ENCODE results near the gene KCNAB3. TPM values are rescaled to one million over a fixed set of nuclear protein-coding genes. Genes with fewer than 3 reads are reported as not detected.
A peak's percentile ranks its signal among the peaks of the same experiment; 100 is the strongest.
"Not testable (repeated sequence)": the region's sequence is repeated elsewhere in the genome, so short reads cannot be mapped to it uniquely, and the experiment has no call there.

The KCNAB3 gene
- total RNA-seq, 4 donors from 2014 or later = 0.10 to 0.49 (median 0.24) TPM

- TF ChIP-seq, protein P1, sequence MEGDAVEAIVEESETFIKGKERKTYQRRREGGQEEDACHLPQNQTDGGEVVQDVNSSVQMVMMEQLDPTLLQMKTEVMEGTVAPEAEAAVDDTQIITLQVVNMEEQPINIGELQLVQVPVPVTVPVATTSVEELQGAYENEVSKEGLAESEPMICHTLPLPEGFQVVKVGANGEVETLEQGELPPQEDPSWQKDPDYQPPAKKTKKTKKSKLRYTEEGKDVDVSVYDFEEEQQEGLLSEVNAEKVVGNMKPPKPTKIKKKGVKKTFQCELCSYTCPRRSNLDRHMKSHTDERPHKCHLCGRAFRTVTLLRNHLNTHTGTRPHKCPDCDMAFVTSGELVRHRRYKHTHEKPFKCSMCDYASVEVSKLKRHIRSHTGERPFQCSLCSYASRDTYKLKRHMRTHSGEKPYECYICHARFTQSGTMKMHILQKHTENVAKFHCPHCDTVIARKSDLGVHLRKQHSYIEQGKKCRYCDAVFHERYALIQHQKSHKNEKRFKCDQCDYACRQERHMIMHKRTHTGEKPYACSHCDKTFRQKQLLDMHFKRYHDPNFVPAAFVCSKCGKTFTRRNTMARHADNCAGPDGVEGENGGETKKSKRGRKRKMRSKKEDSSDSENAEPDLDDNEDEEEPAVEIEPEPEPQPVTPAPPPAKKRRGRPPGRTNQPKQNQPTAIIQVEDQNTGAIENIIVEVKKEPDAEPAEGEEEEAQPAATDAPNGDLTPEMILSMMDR (IDR thresholded peaks at IDR 0.05) = no peak
- no peak for TF ChIP-seq POLR2A (IDR thresholded peaks at IDR 0.05)
- intact Hi-C loops (cut with DNase I; ENCODE audit: low total_unique reads) = no loop called here
- WGBS, 2 donors = 78 to 82% methylated on average over 11 of the region's 11 CpGs
- DNase-seq (ENCODE audit: low spot score in 2 of 2) = no peak
- no peak overlapping the region for H3K4me3 ChIP-seq (ENCODE audit: low read depth, poor library complexity, severe bottlenecking)
These were observed 26.7 kb upstream of the KCNAB3 start for GRCh38 chr17:7956228-7956965.

DNA sequence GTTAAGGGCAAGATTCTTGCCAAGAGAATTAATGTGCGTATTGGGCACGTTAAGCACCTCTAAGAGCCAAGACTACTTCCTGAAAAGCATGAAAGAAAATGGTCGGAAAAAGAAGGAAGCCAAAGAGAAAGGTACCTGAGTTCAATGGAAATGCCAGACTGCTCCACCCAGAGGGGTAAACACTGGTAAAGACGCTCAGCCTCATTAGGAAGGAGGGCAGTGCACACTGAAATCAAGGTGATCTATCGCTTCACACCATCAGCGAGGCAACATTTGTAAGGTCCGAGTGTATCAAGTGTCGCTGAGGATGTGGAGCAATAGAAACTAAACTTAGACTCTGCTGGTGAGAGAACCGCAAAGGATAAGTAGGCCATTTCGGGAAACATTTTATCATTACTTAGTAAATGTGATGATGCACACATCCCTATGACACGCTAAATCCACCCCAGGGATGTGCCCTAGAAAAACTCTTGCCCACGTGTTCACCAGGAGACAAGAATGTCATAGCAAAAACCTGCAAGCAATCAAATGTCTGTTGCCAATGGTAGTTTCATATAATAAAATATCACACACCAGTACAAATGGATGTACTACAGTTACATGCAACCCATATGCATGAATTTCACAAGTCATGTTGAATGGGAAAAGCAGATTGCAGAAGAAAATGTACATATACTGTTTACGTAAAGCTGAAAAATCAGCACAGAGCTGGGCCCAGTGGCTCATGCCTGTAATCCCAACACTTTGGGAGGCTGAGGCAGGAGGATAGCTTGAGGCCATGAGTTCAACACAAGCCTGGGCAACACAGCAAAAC, 26.0 kb upstream of the KCNAB3 start:
- TF ChIP-seq POLR2A (IDR thresholded peaks at IDR 0.05) = no peak
- TF ChIP-seq, protein P1 (IDR thresholded peaks at IDR 0.05) = no peak

GRCh38 chr17:7953266-7953665, 23.6 kb upstream of the KCNAB3 start:
- 93 to 97% methylated on average over 13 of the region's 13 CpGs for WGBS, 2 donors

More for the DNA sequence above, 26.0 kb upstream of the KCNAB3 start:
- 59 to 61% methylated on average over 13 of the region's 13 CpGs for WGBS, 2 donors
- intact Hi-C loops (cut with DNase I; ENCODE audit: low total_unique reads) = no loop called here
- H3K4me3 ChIP-seq (ENCODE audit: low read depth, poor library complexity, severe bottlenecking) = no peak overlapping the region
- peak in 1 of 2 donors; percentile 15 for DNase-seq (ENCODE audit: low spot score in 2 of 2)

DNA sequence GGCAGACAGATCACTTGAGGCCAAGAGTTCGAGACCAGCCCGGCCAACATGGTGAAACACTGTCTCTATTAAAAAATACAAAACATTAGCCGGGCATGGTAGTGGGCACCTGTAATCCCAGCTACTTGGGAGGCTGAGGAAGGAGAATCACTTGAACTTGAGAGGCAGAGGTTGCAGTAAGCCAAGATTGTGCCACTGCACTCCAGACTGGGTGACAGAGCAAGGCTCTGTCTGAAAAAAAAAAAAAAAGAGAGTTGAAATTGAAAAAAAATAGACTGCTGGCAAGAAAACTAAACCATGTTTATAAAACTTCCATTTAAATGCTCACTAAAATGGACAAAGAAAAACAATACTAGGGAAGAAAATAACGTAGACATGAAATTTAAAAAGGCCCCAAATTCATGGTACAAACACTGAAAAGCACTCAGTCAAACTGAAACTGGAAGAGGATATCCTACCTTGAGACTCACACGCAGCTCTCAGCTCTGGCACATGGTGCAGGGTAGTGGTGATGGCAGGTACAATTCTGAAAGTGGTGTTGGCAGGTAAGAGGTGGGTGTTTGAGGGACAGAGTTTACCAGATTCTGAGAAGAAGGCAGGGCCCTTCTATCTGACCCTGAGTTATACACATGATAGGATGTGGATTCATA, 21.6 kb upstream of the KCNAB3 start:
- no peak for DNase-seq (ENCODE audit: low spot score in 2 of 2)
- WGBS, 2 donors = 68 to 72% methylated on average over 5 of the region's 5 CpGs
- TF ChIP-seq POLR2A (IDR thresholded peaks at IDR 0.05) = no peak
- TF ChIP-seq, protein P1 (IDR thresholded peaks at IDR 0.05) = no peak
- no peak overlapping the region for H3K4me3 ChIP-seq (ENCODE audit: low read depth, poor library complexity, severe bottlenecking)
- intact Hi-C loops (cut with DNase I; ENCODE audit: low total_unique reads) = no loop called here

More at GRCh38 chr17:7953266-7953665, 23.6 kb upstream of the KCNAB3 start:
- DNase-seq (ENCODE audit: low spot score in 2 of 2); H3K4me3 ChIP-seq (ENCODE audit: low read depth, poor library complexity, severe bottlenecking); intact Hi-C loops (cut with DNase I; ENCODE audit: low total_unique reads): not testable (repeated sequence)

DNA sequence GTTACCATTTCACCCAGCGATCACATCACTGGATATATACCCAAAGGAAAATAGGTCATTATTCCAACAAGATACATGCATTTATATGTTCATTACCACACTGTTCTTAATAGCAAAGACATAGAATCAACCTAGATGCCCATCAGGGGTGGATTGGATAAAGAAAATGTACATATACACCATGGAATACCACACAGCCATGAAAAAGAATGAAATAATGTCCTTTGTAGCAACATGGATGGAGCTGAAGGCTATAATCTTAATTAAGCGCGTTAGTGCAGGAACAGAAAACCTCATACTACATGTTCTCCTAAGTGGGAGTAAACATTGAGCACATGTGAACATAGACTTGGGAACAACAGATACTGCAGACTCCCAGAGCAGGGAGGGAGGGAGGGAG, 20.9 kb upstream of the KCNAB3 start:
- no peak for TF ChIP-seq POLR2A (IDR thresholded peaks at IDR 0.05)
- TF ChIP-seq, protein P1 (IDR thresholded peaks at IDR 0.05) = no peak
- intact Hi-C loops (cut with DNase I; ENCODE audit: low total_unique reads) = no loop called here
- no peak for DNase-seq (ENCODE audit: low spot score in 2 of 2)
- WGBS, 2 donors = 55 to 59% methylated on average over 3 of the region's 3 CpGs
- H3K4me3 ChIP-seq (ENCODE audit: low read depth, poor library complexity, severe bottlenecking) = no peak overlapping the region

- intact Hi-C loops (cut with DNase I; ENCODE audit: low total_unique reads) = no loop called here
- 82 to 90% methylated on average over 5 of the region's 5 CpGs for WGBS, 2 donors
- TF ChIP-seq, protein P1 (IDR thresholded peaks at IDR 0.05) = no peak
- no peak for TF ChIP-seq POLR2A (IDR thresholded peaks at IDR 0.05)
- no peak for DNase-seq (ENCODE audit: low spot score in 2 of 2)
- H3K4me3 ChIP-seq (ENCODE audit: low read depth, poor library complexity, severe bottlenecking) = no peak overlapping the region
These were observed 18.0 kb upstream of the KCNAB3 start for GRCh38 chr17:7947651-7948050.

All from lower leg skin (tissue), 4 donors.